B cell (primary cell): Measurements from ENCODE around the gene LRRC63. TPM values are rescaled to one million over a fixed set of nuclear protein-coding genes. Genes with fewer than 3 reads are reported as not detected.
A peak's percentile ranks its signal among the peaks of the same experiment; 100 is the strongest.

Experiments
- ATAC-seq: fragments of 200-7000 bp; cut with Tn5 transposase; one replicate; pipeline ENCODE4 v1.10.0; 2021; ENCODE audit warnings: low read depth, mild to moderate bottlenecking, moderate number of reproducible peaks, moderate library complexity
- CTCF ChIA-PET: fragments of 350-600 bp; sonication (Branson Sonifier 250); formaldehyde crosslinking; loops from one replicate; lab custom pipeline; 2021; ENCODE audit warnings: antibody characterized with exemption, inconsistent platforms; lab: Charles Lee
- POLR2A ChIA-PET: fragments of 350-600 bp; sonication (Branson Sonifier 250); formaldehyde crosslinking; loops from one replicate; lab custom pipeline; 2021; ENCODE audit warnings: antibody characterized with exemption; lab: Charles Lee
- DNase-seq: peaks from one replicate; pipeline ENCODE4 v3.0.0; 2013
- H2AFZ ChIP-seq: 2 replicates; pipeline ENCODE4 v1.6.1; 2012; ENCODE audit warnings: mild to moderate bottlenecking, low read depth, low read length; ENCODE audit not compliant: insufficient read depth, poor library complexity, severe bottlenecking
- H3K27ac ChIP-seq, 2 donors: 1 replicate in 1 of 2; 2 replicates in 1 of 2; pipeline ENCODE4 v1.5.1; 2012 to 2013; ENCODE audit warnings: low read length in 2 of 2, mild to moderate bottlenecking in 2 of 2, moderate library complexity in 1 of 2
- H3K27me3 ChIP-seq, 4 experiments: fragments of 200-600 bp in 1 of 4; sonication (generic) in 1 of 4; replicated peaks in 1 of 4; 1 replicate in 2 of 4; 2 replicates in 2 of 4; pipeline versions ENCODE4 v1.6.1 to v1.7.0; 2013 to 2016; ENCODE audit warnings: low read length in 3 of 4, mild to moderate bottlenecking in 2 of 4, mixed read lengths in 1 of 4, moderate library complexity in 1 of 4; ENCODE audit not compliant: insufficient read depth in 4 of 4, control insufficient read depth in 3 of 4; ENCODE audit errors: control extremely low read depth in 1 of 4
- H3K36me3 ChIP-seq, 2 experiments: replicated peaks in 1 of 2; 1 replicate in 1 of 2; 2 replicates in 1 of 2; pipeline versions ENCODE4 v1.6.1 to v1.7.1; 2013; ENCODE audit warnings: low read length in 1 of 2; ENCODE audit not compliant: insufficient read depth in 2 of 2, control insufficient read depth in 1 of 2; ENCODE audit errors: control extremely low read depth in 1 of 2, extremely low read depth in 1 of 2
- H3K4me1 ChIP-seq, 2 donors: fragments of 200-600 bp in 1 of 2; sonication (generic) in 1 of 2; 1 replicate in 1 of 2; 2 replicates in 1 of 2; pipeline versions ENCODE4 v1.5.1 to v1.6.1; 2013 to 2017; ENCODE audit warnings: low read length in 2 of 2; ENCODE audit not compliant: control insufficient read depth in 2 of 2, insufficient read depth in 2 of 2
- H3K4me2 ChIP-seq: replicated peaks from 2 replicates; pipeline ENCODE3; 2012; ENCODE audit warnings: mild to moderate bottlenecking, low read depth, low read length; ENCODE audit not compliant: poor library complexity, severe bottlenecking
- H3K4me3 ChIP-seq, 5 experiments: fragments of 200-600 bp in 1 of 5; sonication (generic) in 1 of 5; 1 replicate in 3 of 5; 2 replicates in 2 of 5; pipeline versions ENCODE4 v1.5.1 to v1.7.0; 2011 to 2016; ENCODE audit warnings: low read length in 4 of 5, mild to moderate bottlenecking in 4 of 5, low read depth in 2 of 5, control low read depth in 1 of 5, moderate library complexity in 1 of 5; ENCODE audit not compliant: insufficient read depth in 1 of 5; ENCODE audit errors: control extremely low read depth in 1 of 5, extremely low read depth in 1 of 5
- H3K79me2 ChIP-seq: fragments of 200-600 bp; sonication (generic); one replicate; pipeline ENCODE4 v1.6.0; 2016; ENCODE audit warnings: low read length; ENCODE audit not compliant: control insufficient read depth, insufficient read depth
- H3K9ac ChIP-seq: fragments of 200-600 bp; sonication (generic); 2 replicates; pipeline ENCODE4 v1.6.1; 2017; ENCODE audit warnings: mild to moderate bottlenecking, low read length, moderate library complexity
- H3K9me3 ChIP-seq, 3 donors: one replicate each; pipeline versions ENCODE4 v1.6.1 to v1.7.1; 2013; ENCODE audit warnings: low read length in 2 of 3; ENCODE audit not compliant: control insufficient read depth in 2 of 3, insufficient read depth in 1 of 3; ENCODE audit errors: control extremely low read depth in 1 of 3
- H4K20me1 ChIP-seq: 2 replicates; pipeline ENCODE4 v1.6.0; 2012; ENCODE audit warnings: mild to moderate bottlenecking, low read length; ENCODE audit not compliant: insufficient read depth, control insufficient read depth, poor library complexity, severe bottlenecking
- H3K27ac Mint-ChIP-seq: one replicate; pipeline ENCODE4 v1.8.0; 2021; ENCODE audit warnings: mixed read lengths
- H3K27me3 Mint-ChIP-seq: one replicate; pipeline ENCODE4 v1.8.0; 2021; ENCODE audit warnings: mixed read lengths
- H3K4me1 Mint-ChIP-seq: one replicate; pipeline ENCODE4 v1.8.0; 2021; ENCODE audit warnings: mixed read lengths
- H3K4me3 Mint-ChIP-seq: one replicate; pipeline ENCODE4 v1.8.0; 2021; ENCODE audit warnings: mixed read lengths
- H3K9me3 Mint-ChIP-seq: one replicate; pipeline ENCODE4 v1.8.0; 2022; ENCODE audit warnings: mixed read lengths; ENCODE audit not compliant: insufficient read depth
- CTCF ChIP-seq: fragments of 200-600 bp; IDR thresholded peaks from one replicate; pipeline ENCODE4 v1.8.0; 2022; ENCODE audit warnings: antibody characterized with exemption, mild to moderate bottlenecking
- EZH2 ChIP-seq: IDR thresholded peaks from 2 replicates; pipeline ENCODE4 v1.6.1; 2012; ENCODE audit warnings: borderline replicate concordance, low read depth, mild to moderate bottlenecking, moderate library complexity, low read length; ENCODE audit not compliant: insufficient read depth, poor library complexity, severe bottlenecking
- WGBS: methylation state at CpG from one replicate; pipeline ENCODE4 v1.1.5; 2013; ENCODE audit warnings: missing lambda C conversion rate; ENCODE audit not compliant: insufficient coverage; 5-methylcytosine and 5-hydroxymethylcytosine counted together
- intact Hi-C: fragments of 100-400 bp; cut with micrococcal nuclease; formaldehyde crosslinking; loops from one replicate; pipeline ENCODE4 v1.10.0; 2022
- polyA plus RNA-seq: library from polyadenylated mRNA; depleted of rRNA; stranded (reverse); fragments of >200 nt; gene quantifications from 2 replicates; pipeline ENCODE4 v1.2.3, GENCODE V29; 2012
- total RNA-seq, 2 donors: library from RNA; stranded (reverse); fragments of 120-200 nt in 1 of 2; gene quantifications; 1 replicate in 1 of 2; 2 replicates in 1 of 2; pipeline versions ENCODE4 v1.2.3 to v1.2.4, GENCODE V29; 2013 to 2022

The LRRC63 gene
- total and polyA plus RNA-seq, 2 donors (not counting 1 experiment from before 2014, with no cell fraction given), result 0.06 to 0.25 TPM

GRCh38 chr13:46166224-46166584, 45.5 kb upstream of the LRRC63 start:
- H3K9me3 ChIP-seq, result peaks cover 0 to 8% (median 0%) of the 10 kb centered on the region in 3 donors
- Mint-ChIP-seq H3K4me1 (peaks cover 82% of the 10 kb centered on the region), H3K4me3 (peak overlapping the region; percentile 67), H3K27me3 (no peaks in the 10 kb centered on the region), H3K9me3 (no peaks in the 10 kb centered on the region), H3K27ac (peak overlapping the region; percentile 71)
- no peak overlapping the region for H3K9ac ChIP-seq
- peak overlapping the region in 1 of 2 donors; percentile 91 for H3K27ac ChIP-seq
- no peak for DNase-seq
- H3K79me2 ChIP-seq, result peaks cover 96% of the 10 kb centered on the region
- H3K4me1 ChIP-seq, result peaks cover 78 to 83% of the 10 kb centered on the region in 2 donors
- ChIA-PET POLR2A (no interaction called here), CTCF (interaction anchor here (3.1 to 4.9 kb wide), 3 partner anchors 10 to 16 kb away, joined by 16 to 26 read pairs (median 17); partner anchors contain the start of gene LCP1)
- peaks cover 76% of the 10 kb centered on the region for H4K20me1 ChIP-seq
- peaks cover 4 to 15% of the 10 kb centered on the region in 2 experiments for H3K36me3 ChIP-seq
- ATAC-seq, result no peak
- H2AFZ ChIP-seq, result no peak overlapping the region
- intact Hi-C loops, result no loop called here
- no peak overlapping the region for H3K4me3 ChIP-seq
- no peak for TF ChIP-seq CTCF
- TF ChIP-seq EZH2, result no peak
- no peaks in the 10 kb centered on the region for H3K27me3 ChIP-seq
- no CpG with 5 or more reads among the region's 1 CpG for WGBS
- H3K4me2 ChIP-seq, result peak overlapping the region; percentile 48

GRCh38 chr13:46166947-46167610, 44.6 kb upstream of the LRRC63 start:
- WGBS, result 63% methylated on average over 2 of the region's 3 CpGs
- H4K20me1 ChIP-seq, result peaks cover 84% of the 10 kb centered on the region
- no peak overlapping the region for H2AFZ ChIP-seq
- Mint-ChIP-seq H3K4me1 (peaks cover 83% of the 10 kb centered on the region), H3K9me3 (no peaks in the 10 kb centered on the region), H3K27me3 (no peaks in the 10 kb centered on the region), H3K27ac (peak overlapping the region; percentile 76), H3K4me3 (peak overlapping the region; percentile 46)
- peak overlapping the region; percentile 48 for H3K4me2 ChIP-seq
- ATAC-seq (no peak), DNase-seq (no peak)
- CTCF ChIA-PET, result interaction anchor here (0.8 to 17.4 kb wide), 6 partner anchors 7 to 19 kb away, joined by 3 to 225 read pairs (median 16); partner anchors contain the start of gene LCP1
- intact Hi-C loops, result loop anchor here (1.0 kb wide), 1 partner anchor 10 kb away; no protein-coding TSS in a partner anchor
- H3K9ac ChIP-seq, result no peak overlapping the region
- peaks cover 97% of the 10 kb centered on the region for H3K79me2 ChIP-seq
- POLR2A ChIA-PET, result interaction anchor here (0.9 kb wide), 1 partner anchor 9 kb away, joined by 4 read pairs; no protein-coding TSS in a partner anchor
- peaks cover 4 to 15% of the 10 kb centered on the region in 2 experiments for H3K36me3 ChIP-seq
- no peaks in the 10 kb centered on the region for H3K27me3 ChIP-seq
- TF ChIP-seq CTCF (no peak), EZH2 (no peak)
- peaks cover 0 to 8% (median 0%) of the 10 kb centered on the region in 3 donors for H3K9me3 ChIP-seq
- no peak overlapping the region for H3K4me3 ChIP-seq
- H3K4me1 ChIP-seq, result peaks cover 79 to 85% of the 10 kb centered on the region in 2 donors
- peak overlapping the region in 1 of 2 donors; percentile 91 for H3K27ac ChIP-seq
